Caco-2 (cell line): ENCODE measurements around the gene NINJ2. TPM values are rescaled to one million over a fixed set of nuclear protein-coding genes. Genes with fewer than 3 reads are reported as not detected.

Experiments
- BruUV-seq: library from RNA; stranded (reverse); fragments of 400-500 nt; replicated peaks from 2 replicates; lab custom pipeline; 2021; lab: Mats Ljungman, UMichigan
- CTCF ChIA-PET: fragments of 300-600 bp; sonication (Branson Sonifier 250); formaldehyde crosslinking; loops from one replicate; lab custom pipeline; 2022; ENCODE audit warnings: antibody characterized with exemption; lab: Charles Lee
- POLR2A ChIA-PET: fragments of 300-600 bp; sonication (Branson Sonifier 250); formaldehyde crosslinking; loops from one replicate; lab custom pipeline; 2022; ENCODE audit warnings: antibody characterized with exemption; lab: Charles Lee
- DNase-seq, 2 experiments: peaks; one replicate each; pipeline versions ENCODE4 v3.0.0 to v3.0.0-alpha.2; 2020 to 2022
- H3K27me3 ChIP-seq: replicated peaks from 2 replicates; pipeline ENCODE4 v1.6.0; 2011; ENCODE audit warnings: low read length; ENCODE audit not compliant: control insufficient read depth, insufficient read depth
- H3K36me3 ChIP-seq: 2 replicates; pipeline ENCODE4 v1.5.1; 2011; ENCODE audit warnings: low read length; ENCODE audit not compliant: control insufficient read depth, insufficient read depth
- H3K4me1 ChIP-seq: fragments of 250-450 bp; sonication (Bioruptor Pico); 2 replicates; pipeline ENCODE4 v1.5.1; 2020; ENCODE audit warnings: mild to moderate bottlenecking
- H3K4me3 ChIP-seq: 2 replicates; pipeline ENCODE4 v1.5.1; 2011; ENCODE audit warnings: low read depth, mild to moderate bottlenecking, control low read depth, low read length
- H3K9me3 ChIP-seq: fragments of 250-450 bp; sonication (Bioruptor Pico); 2 replicates; pipeline ENCODE4 v1.5.1; 2020; ENCODE audit warnings: mild to moderate bottlenecking, moderate library complexity
- H3K27ac Mint-ChIP-seq: one replicate; pipeline ENCODE4 v1.8.0; 2022; ENCODE audit warnings: mixed read lengths; ENCODE audit not compliant: unreplicated experiment
- H3K27me3 Mint-ChIP-seq: one replicate; pipeline ENCODE4 v1.8.0; 2022; ENCODE audit warnings: mixed read lengths; ENCODE audit not compliant: insufficient read depth, unreplicated experiment
- H3K36me3 Mint-ChIP-seq: one replicate; pipeline ENCODE4 v1.8.0; 2022; ENCODE audit warnings: mild to moderate bottlenecking, mixed read lengths; ENCODE audit not compliant: insufficient read depth, unreplicated experiment
- H3K4me1 Mint-ChIP-seq: one replicate; pipeline ENCODE4 v1.8.0; 2022; ENCODE audit warnings: low read depth, mixed read lengths; ENCODE audit not compliant: unreplicated experiment
- H3K4me3 Mint-ChIP-seq: one replicate; pipeline ENCODE4 v1.8.0; 2022; ENCODE audit warnings: mild to moderate bottlenecking, moderate library complexity, mixed read lengths; ENCODE audit not compliant: unreplicated experiment
- H3K9me3 Mint-ChIP-seq: one replicate; pipeline ENCODE4 v1.8.0; 2022; ENCODE audit warnings: mixed read lengths; ENCODE audit not compliant: unreplicated experiment
- intact Hi-C: fragments of 100-400 bp; cut with micrococcal nuclease; formaldehyde crosslinking; loops from one replicate; pipeline ENCODE4 v1.10.0; 2022; ENCODE audit not compliant: unreplicated experiment
- total RNA-seq: library from RNA; stranded (reverse); gene quantifications from 2 replicates; pipeline ENCODE4 v1.2.3, GENCODE V29; 2022
- TF ChIP-seq, protein P1 (sequence below), 2 experiments: fragments of 200-600 bp in 1 of 2; IDR thresholded peaks; 1 replicate in 1 of 2; 2 replicates in 1 of 2; pipeline versions ENCODE4 v1.5.1 to v1.8.0; 2011 to 2022; ENCODE audit warnings: antibody characterized with exemption in 1 of 2, control low read depth in 1 of 2, inconsistent platforms in 1 of 2, low read depth in 1 of 2, low read length in 1 of 2, mild to moderate bottlenecking in 1 of 2, moderate library complexity in 1 of 2; ENCODE audit not compliant: insufficient read depth in 1 of 2, severe bottlenecking in 1 of 2, unreplicated experiment in 1 of 2

The NINJ2 gene
- total RNA-seq, 1 experiment from 2014 or later = 7.0 TPM

DNA sequence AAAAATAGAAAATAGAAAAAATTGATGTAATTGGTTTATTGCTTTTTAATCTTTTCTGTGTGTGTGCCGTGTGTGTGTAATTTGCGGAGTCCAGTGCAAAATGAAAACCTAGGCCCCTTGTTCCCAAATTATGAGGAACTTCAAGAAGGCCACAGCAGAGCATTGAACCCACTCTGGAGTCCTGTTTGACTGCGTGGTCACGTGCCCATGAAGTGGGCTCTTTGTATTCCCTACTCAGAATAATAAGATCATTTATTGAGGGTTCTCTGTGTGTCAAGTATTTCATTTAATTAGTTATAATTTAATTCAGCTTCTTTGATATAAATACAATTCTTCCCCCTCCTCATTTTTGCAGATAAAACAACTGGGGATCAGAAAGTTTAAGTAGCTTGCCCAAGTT is 12.3 kb upstream of the NINJ2 start:
- H3K36me3 Mint-ChIP-seq = no peaks in the 10 kb centered on the region
- H3K4me3 ChIP-seq = no peak overlapping the region
- H3K27ac Mint-ChIP-seq = no peak overlapping the region
- ChIA-PET CTCF (no interaction called here), POLR2A (no interaction called here)
- no peak for DNase-seq
- TF ChIP-seq, protein P1, sequence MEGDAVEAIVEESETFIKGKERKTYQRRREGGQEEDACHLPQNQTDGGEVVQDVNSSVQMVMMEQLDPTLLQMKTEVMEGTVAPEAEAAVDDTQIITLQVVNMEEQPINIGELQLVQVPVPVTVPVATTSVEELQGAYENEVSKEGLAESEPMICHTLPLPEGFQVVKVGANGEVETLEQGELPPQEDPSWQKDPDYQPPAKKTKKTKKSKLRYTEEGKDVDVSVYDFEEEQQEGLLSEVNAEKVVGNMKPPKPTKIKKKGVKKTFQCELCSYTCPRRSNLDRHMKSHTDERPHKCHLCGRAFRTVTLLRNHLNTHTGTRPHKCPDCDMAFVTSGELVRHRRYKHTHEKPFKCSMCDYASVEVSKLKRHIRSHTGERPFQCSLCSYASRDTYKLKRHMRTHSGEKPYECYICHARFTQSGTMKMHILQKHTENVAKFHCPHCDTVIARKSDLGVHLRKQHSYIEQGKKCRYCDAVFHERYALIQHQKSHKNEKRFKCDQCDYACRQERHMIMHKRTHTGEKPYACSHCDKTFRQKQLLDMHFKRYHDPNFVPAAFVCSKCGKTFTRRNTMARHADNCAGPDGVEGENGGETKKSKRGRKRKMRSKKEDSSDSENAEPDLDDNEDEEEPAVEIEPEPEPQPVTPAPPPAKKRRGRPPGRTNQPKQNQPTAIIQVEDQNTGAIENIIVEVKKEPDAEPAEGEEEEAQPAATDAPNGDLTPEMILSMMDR (IDR thresholded peaks at IDR 0.05; ENCODE audit: insufficient read depth in 1 of 2, low read depth in 1 of 2, low read length in 1 of 2, severe bottlenecking in 1 of 2, unreplicated experiment in 1 of 2) = no peak
- H3K27me3 ChIP-seq = no peaks in the 10 kb centered on the region
- H3K9me3 ChIP-seq = no peaks in the 10 kb centered on the region
- H3K4me1 Mint-ChIP-seq = no peaks in the 10 kb centered on the region
- no peaks in the 10 kb centered on the region for H3K36me3 ChIP-seq
- H3K9me3 Mint-ChIP-seq = no peaks in the 10 kb centered on the region
- no peaks in the 10 kb centered on the region for H3K27me3 Mint-ChIP-seq
- H3K4me3 Mint-ChIP-seq = no peak overlapping the region
- intact Hi-C loops = no loop called here
- H3K4me1 ChIP-seq = no peaks in the 10 kb centered on the region
- BruUV-seq = no TSS peak

DNA sequence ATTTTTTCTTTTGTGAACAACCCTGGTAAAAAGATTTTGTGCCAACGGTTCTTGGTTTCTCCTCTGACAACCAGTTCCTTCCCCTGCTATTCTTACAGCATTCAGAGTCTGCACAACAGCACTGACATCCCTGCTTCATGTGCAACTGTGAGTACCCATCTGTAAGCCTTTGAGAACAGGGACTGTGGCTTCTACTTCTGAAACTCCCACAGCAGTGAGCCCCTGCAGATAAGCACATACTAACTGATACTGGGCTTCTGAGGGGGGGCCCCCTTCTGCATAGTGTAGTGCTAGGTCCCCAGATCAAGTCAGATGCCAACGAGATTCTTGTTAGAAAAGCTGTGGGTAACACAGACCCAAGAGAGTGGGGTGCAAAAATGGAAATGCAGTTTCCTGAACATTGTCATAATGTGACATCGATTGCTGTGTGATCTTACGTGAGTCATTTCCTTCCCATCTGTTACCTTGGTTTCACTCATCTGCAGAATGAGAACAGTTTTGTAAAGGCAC is 11.1 kb upstream of the NINJ2 start:
- DNase-seq = no peak
- H3K9me3 ChIP-seq = no peaks in the 10 kb centered on the region
- intact Hi-C loops = no loop called here
- Mint-ChIP-seq H3K9me3 (no peaks in the 10 kb centered on the region), H3K27me3 (no peaks in the 10 kb centered on the region), H3K4me1 (no peaks in the 10 kb centered on the region), H3K27ac (no peak overlapping the region), H3K4me3 (no peak overlapping the region), H3K36me3 (no peaks in the 10 kb centered on the region)
- H3K36me3 ChIP-seq = no peaks in the 10 kb centered on the region
- no peaks in the 10 kb centered on the region for H3K4me1 ChIP-seq
- H3K4me3 ChIP-seq = no peak overlapping the region
- no peaks in the 10 kb centered on the region for H3K27me3 ChIP-seq
- TF ChIP-seq, protein P1 (IDR thresholded peaks at IDR 0.05; ENCODE audit: insufficient read depth in 1 of 2, low read depth in 1 of 2, low read length in 1 of 2, severe bottlenecking in 1 of 2, unreplicated experiment in 1 of 2) = no peak
- POLR2A ChIA-PET = no interaction called here
- CTCF ChIA-PET = interaction anchor here (0.6 kb wide), 1 partner anchor 77 kb away, joined by 3 read pairs; no protein-coding TSS in a partner anchor
- BruUV-seq = no TSS peak

DNA sequence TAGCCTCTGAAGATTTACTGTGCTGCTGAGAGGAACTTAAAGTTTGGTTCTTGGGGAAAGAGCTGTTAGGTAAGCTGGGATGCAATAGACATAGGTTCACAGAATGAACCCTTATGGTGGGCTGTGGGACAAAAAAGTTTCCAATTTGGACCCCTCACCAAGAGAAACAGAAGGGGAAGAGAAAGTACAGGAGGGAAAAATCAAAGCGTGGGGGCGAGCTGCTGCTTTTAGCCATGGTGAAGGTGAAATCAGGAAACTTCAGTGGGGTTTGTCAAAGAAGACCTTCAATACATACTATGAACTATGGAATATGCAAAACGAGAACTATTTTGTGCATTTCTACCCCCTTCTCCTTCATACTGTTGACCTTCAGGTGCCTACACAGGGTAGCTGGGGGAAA is 10.6 kb upstream of the NINJ2 start:
- DNase-seq = no peak
- intact Hi-C loops = no loop called here
- Mint-ChIP-seq H3K36me3 (no peaks in the 10 kb centered on the region), H3K4me3 (no peak overlapping the region), H3K4me1 (no peaks in the 10 kb centered on the region), H3K27ac (no peak overlapping the region), H3K9me3 (no peaks in the 10 kb centered on the region), H3K27me3 (no peaks in the 10 kb centered on the region)
- POLR2A ChIA-PET = no interaction called here
- H3K9me3 ChIP-seq = no peaks in the 10 kb centered on the region
- TF ChIP-seq, protein P1 (IDR thresholded peaks at IDR 0.05; ENCODE audit: insufficient read depth in 1 of 2, low read depth in 1 of 2, low read length in 1 of 2, severe bottlenecking in 1 of 2, unreplicated experiment in 1 of 2) = no peak
- CTCF ChIA-PET = no interaction called here
- no peaks in the 10 kb centered on the region for H3K36me3 ChIP-seq
- no TSS peak for BruUV-seq
- no peaks in the 10 kb centered on the region for H3K27me3 ChIP-seq
- H3K4me1 ChIP-seq = no peaks in the 10 kb centered on the region
- H3K4me3 ChIP-seq = no peak overlapping the region
